HG02943 (cell line): ENCODE data around the gene NLRP11.
"Not testable (repeated sequence)": the region's sequence is repeated elsewhere in the genome, so short reads cannot be mapped to it uniquely, and the experiment has no call there.

Experiments used
- ATAC-seq: cut with Tn5 transposase; IDR thresholded peaks from one replicate; pipeline ENCODE4 v1.9.1; 2021; ENCODE audit warnings: mild to moderate bottlenecking, low read depth, moderate library complexity; ENCODE audit not compliant: unreplicated experiment

Gene NLRP11

GRCh38 chr19:55781112-55781511 is 50.7 kb downstream of the NLRP11 start:
- no peak for ATAC-seq

DNA sequence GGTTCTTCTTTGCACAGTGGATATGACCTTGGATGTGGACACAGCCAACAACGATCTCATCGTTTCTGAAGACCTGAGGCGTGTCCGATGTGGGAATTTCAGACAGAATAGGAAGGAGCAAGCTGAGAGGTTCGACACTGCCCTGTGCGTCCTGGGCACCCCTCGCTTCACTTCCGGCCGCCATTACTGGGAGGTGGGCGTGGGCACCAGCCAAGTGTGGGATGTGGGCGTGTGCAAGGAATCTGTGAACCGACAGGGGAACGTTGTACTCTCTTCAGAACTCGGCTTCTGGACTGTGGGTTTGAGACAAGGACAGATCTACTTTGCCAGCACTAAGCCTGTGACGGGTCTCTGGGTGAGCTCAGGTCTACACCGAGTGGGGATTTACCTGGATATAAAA is 53.5 kb downstream of the NLRP11 start:
- ATAC-seq: no peak

- no peak for ATAC-seq
Observed at GRCh38 chr19:55777528-55777927, 54.3 kb downstream of the NLRP11 start.

DNA sequence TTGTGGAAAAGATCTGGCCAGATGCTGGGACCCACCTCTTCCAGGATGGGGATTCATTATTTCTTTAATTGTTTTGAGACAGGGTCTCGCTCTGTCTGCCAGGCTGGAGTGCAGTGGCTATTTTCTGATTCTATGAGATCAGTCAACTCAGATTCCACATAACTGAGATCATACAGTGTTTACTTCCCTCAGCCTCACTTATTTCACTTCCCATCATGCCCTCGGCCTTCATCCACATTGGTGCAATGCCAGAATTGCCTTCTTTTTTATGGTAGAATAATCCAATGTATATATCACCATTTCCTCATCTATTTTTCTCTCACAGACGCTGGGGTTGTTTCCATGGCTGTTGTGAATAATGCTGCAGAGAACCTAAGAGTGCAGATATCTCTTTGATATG is 62.2 kb downstream of the NLRP11 start:
- ATAC-seq: not testable (repeated sequence)

DNA sequence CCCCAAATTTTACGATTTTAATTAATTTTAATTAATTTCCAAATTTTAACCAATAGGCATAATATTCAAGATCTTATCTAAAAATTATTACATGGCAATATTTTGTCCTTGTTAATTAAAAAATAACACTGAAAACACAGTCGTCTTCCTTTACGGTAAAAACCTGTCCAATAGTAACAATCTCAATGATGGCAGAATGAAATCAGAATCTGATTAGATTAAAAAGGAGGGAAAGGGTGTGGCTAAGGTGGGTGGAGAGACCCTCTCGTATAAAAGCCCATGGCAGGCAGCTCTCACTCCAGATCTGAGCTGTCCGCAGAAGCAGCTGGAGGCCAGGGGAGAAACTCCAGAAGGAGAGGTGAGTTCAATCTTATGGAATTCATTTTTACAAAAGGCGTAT is 63.0 kb downstream of the NLRP11 start, which contains the start of gene RFPL4AL1:
Gene RFPL4AL1 (plus strand): TSS at position 301 of the 400 bp plus-strand sequence. CDS start 2,687 bp downstream, outside the sequence.
- ATAC-seq: not testable (repeated sequence)

GRCh38 chr19:55766466-55766865 is 65.3 kb downstream of the NLRP11 start:
- ATAC-seq: no peak

GRCh38 chr19:55758797-55759196 is 73.0 kb downstream of the NLRP11 start, which contains the start of gene RFPL4A:
RFPL4A (plus strand) TSS chr19:55759097; CDS start chr19:55761801, 2,704 bp downstream.
- ATAC-seq: not testable (repeated sequence)

DNA sequence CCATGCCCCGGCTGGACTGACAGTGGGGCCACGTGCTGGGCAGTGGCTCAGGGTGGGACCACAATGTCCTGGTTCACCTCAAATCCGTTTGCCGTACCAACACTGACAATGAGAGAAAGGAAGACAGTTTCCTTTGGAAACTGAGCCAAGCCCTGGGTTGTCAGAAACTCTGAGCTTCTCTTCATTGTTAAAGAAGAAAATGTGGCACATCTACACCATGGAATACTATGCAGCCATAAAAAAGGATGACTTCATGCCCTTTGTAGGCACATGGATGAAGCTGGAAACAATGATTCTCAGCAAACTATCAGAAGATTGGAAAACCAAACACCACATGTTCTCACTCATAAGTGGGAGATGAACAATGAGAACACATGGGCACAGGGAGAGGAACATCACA is 75.0 kb downstream of the NLRP11 start:
- not testable (repeated sequence) for ATAC-seq

- ATAC-seq: no peak
Observed at GRCh38 chr19:55753401-55753800, 78.4 kb downstream of the NLRP11 start.

- no peak for ATAC-seq
Observed at GRCh38 chr19:55750715-55751114, 81.1 kb downstream of the NLRP11 start.

- ATAC-seq: no peak
Observed at GRCh38 chr19:55738302-55738701, 93.5 kb downstream of the NLRP11 start, which contains the start of gene NLRP9. NLRP9 (minus strand) TSS chr19:55738402; CDS start chr19:55738374, 28 bp downstream.
